ENCODE data around the gene INHBE.

The INHBE gene

GRCh38 chr12:57461917-57462250 lies 6.8 kb downstream of the INHBE start:
- DNase-seq, result no peak

- peak; percentile 81 for DNase-seq
Measured at GRCh38 chr12:57462251-57462911, 7.3 kb downstream of the INHBE start.

DNA sequence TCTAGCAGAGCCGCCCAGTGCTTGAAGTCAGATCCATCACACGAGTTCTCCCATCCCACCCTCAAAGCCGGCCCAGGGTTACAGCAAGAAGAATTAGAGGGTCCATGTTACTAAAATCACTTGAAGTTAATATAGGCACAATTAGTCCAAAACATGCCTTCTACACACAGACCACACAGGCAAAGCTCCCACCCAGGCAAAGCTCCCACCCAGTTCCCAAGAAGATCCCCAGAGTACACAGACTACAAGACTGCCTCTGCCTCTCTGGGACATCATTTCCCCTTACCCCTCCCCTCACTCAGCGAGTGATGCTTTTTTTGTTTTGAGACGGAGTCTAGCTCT lies 7.8 kb downstream of the INHBE start:
- DNase-seq, result no peak

DNA sequence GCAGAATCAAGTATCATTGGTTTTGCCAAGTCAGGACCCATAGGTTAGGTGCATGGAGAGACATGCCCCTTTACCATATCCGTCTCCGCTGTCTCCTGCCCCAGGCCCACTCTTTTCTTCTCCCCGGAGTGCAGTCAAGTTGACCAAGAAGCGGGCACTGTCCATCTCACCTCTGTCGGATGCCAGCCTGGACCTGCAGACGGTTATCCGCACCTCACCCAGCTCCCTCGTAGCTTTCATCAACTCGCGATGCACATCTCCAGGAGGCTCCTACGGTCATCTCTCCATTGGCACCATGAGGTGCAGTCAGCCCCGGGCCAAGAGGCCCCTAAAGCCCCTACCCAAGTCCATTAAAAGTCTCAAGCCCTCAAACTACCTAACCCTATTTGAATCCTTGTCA lies 9.5 kb downstream of the INHBE start:
- no peak for DNase-seq

GRCh38 chr12:57465030-57465746 lies 10.1 kb downstream of the INHBE start:
- DNase-seq, result no peak

DNA sequence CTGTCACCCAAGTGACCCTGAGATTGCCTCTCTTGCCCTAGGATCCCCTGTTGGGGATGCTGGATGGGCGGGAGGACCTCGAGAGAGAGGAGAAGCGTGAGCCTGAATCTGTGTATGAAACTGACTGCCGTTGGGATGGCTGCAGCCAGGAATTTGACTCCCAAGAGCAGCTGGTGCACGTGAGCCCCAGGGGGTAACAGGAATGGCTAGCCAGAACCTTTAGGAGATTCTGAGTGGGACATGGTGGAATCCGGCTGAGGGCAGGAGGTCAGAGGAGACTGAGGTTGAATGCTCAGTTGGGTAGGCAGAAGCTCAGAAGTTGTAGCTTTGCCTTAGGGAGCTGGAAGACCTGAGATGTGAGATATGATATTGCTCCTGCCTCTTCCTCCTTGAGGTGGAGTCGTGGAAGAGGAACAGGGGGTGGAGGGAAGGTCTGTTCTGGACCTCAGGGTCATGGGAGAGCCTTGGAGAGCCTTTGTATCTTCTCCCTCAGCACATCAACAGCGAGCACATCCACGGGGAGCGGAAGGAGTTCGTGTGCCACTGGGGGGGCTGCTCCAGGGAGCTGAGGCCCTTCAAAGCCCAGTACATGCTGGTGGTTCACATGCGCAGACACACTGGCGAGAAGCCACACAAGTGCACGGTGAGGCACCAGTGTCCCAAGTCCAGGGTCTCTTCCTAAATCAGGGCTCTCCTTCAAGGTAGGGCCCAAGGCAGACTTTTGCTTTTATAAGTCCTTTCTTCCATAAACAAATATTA lies 10.8 kb downstream of the INHBE start:
- DNase-seq, result no peak

- DNase-seq, result no peak
Measured at GRCh38 chr12:57467212-57467874, 12.2 kb downstream of the INHBE start.

- no peak for DNase-seq
Measured at GRCh38 chr12:57467915-57468314, 12.8 kb downstream of the INHBE start.

DNA sequence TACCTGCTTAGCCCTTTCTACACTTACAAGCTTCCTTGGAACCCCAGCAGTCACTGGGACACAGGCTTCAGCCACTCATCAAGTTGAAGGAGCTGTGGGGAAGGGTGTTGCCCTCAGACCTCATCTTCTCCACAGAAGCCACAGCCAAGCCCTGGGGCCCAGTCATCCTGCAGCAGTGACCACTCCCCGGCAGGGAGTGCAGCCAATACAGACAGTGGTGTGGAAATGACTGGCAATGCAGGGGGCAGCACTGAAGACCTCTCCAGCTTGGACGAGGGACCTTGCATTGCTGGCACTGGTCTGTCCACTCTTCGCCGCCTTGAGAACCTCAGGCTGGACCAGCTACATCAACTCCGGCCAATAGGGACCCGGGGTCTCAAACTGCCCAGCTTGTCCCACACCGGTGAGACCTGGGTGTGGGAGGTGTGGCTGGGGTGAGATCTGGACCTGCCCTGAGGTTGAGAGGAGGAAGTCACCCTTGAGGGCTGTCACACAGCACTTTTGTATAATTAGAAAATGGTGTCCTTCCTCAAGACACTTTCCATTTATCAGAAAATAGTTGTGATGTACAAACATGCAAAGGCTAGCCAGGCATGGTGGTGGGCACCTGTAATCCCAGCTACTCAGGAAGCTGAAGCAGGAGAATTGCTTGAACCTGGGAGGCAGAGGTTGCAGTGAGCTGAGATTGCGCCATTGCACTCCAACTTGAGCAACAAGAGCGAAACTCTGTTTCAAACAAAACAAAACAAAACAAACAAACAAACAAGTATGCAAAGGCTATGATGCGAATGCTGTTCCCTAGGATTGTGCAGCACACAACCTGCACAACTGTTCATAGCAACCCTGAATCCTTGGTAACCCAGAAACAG lies 14.4 kb downstream of the INHBE start:
- DNase-seq, result no peak

- DNase-seq, result no peak
Measured at GRCh38 chr12:57470286-57470969, 15.3 kb downstream of the INHBE start.

- no peak for DNase-seq
Measured at GRCh38 chr12:57470970-57471656, 16.0 kb downstream of the INHBE start.

DNA sequence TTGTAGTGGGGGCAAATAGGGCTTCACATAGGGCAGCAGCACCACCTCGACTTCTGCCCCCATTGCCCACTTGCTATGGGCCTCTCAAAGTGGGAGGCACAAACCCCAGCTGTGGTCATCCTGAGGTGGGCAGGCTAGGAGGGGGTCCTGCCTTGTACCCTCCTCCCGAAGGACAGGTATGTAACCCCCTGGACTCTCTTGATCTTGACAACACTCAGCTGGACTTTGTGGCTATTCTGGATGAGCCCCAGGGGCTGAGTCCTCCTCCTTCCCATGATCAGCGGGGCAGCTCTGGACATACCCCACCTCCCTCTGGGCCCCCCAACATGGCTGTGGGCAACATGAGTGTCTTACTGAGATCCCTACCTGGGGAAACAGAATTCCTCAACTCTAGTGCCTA lies 16.6 kb downstream of the INHBE start:
- no peak for DNase-seq

DNA sequence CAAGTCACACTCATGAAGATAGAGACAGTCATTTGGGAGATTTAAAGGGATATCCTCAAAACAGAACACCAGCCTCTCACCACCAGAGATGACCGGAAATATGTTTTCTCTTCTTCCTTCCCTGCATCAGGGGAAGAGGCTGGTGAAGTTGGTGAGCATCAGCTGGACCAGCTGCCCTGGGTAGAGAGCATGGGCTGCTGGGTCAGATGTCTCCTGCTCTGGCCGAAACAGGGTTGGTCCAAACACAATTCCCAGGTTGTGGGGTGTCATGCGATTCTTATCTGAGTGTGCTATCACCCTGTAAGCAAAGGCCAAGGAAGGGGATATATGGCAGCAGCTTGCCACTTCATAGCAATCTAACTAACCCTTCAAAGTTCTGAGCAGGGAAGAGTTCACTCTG lies 17.3 kb downstream of the INHBE start:
- DNase-seq, result no peak

GRCh38 chr12:57473392-57473791 lies 18.3 kb downstream of the INHBE start:
- DNase-seq, result no peak

DNA sequence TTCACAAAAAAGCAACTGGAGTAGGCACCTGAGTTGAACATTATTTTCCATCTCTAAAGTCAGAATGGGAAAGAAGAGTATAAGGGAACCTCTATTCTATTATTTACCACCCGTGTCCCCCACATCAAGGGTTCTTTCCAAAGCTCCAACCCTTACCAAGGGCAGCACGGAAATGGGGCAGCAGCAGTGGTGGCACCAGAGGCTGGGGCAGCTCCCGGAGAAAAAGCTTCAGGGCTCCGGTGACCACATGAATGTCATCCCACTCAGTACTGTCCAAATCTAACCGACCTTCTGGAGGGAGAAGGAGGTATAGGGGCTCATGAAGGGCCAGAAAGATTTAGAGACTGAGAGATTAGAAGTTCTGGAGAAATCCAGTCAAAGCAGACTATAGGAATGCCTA lies 18.8 kb downstream of the INHBE start:
- no peak for DNase-seq

- DNase-seq, result no peak
Measured at GRCh38 chr12:57474430-57474829, 19.3 kb downstream of the INHBE start.

DNA sequence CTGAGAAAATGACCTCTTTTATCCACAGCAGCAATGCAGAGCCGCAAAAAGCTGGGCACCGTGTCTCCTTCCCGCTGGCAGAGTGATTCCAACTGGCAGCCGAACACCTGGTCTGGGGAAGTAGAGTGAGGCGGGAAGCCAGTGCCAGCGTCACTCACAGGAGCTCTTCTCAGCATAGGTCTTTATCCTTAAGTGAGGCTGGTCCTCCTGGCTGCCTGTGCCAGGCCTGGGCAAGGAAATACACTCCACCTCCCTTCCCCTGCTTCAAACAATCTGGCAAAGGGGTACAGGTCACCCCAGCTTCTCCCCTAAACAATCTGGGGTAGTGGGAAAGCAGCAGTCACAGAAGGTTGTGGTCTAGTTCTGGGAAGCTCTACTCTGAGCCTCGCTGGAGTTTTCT lies 19.8 kb downstream of the INHBE start:
- DNase-seq, result no peak

DNA sequence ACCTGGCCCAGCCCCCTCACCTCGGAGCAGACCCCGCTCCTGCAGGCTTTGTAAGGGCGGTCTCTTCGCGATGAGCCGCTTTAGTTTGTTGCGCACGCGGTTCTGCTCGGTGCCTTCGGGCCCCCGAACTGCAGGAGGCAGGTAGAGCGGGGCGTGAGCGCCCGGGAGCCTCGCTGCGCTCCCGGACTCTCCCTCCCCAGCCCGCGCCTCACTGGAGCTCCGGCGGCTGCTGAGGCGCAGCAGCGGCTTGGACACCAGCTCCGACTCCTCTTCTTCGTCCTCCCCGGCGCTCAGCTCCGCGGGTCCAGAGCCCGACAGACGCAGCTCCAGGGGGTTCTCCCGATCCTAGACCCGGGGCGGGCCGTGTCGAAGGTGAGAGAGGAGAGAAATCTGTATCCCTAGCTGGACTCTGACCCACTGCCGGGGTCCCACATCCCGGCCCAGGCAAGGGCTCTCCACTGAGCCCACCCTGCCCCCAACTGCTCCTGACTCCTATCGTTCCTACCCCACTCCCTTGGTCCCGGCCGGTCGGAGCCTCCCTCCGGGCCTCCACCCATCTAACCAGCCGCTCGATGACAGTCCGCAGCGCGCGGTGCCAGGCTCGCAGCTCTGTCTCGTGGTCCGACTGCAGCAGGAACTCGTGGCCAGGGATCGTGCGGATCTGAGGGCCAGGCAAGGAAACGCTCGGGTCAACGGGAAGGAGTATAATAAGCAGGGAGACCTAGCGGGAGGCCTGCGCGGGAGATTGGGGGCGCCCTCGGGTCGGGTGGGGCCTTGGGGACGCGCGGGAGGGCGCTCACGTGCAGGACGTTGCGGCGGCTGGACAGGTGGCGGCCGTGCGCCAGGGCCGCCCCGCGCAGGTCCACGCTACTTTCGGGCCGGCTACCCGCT lies 20.4 kb downstream of the INHBE start:
- no peak for DNase-seq

DNA sequence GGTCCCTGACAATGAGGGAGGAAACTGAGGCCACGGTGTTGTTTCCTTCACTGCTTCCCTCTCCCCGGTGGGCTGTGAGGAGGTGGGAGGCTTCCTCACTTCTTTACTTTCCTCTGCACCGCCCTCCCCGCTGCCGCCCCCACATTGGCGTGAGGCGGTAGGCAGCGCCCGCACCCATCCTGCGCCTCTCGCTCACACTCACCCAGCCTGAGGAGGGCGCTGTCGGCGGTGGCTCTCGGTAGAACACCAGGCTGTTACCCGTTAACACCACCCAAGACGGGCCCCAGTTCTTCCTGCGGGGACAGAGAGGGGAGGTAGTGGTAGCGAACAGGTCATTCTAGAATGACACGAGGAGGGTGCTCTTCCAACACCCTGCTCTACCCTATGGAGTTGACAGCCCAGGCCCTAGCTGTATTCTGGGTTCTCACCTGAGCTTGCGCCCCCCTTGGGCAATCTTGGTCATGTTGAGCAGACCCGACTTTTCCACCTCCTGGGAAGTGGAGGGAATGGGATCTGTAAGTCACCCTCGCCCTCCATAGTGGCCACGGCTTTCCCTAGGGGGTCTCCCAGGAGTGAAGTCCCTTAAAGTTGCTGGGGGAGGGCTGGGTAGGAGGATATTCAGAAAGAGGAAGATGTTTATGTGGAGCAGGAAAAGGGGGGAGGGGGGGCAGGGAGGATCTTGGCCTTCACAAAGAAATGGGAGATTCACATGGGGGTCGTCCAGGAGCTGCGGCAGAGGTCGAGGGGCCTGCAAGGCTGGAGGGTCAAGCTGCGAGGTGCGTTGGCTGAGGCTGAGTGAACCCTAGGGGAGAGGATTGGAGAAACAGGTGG lies 21.3 kb downstream of the INHBE start:
- no peak for DNase-seq
